ENCODE results near the gene PTPRU.

GRCh38 chr1:29370067-29370466 lies 133.7 kb downstream of the PTPRU start:
- TF ChIP-seq CTCF (IDR thresholded peaks at IDR 0.05) (no peak), POLR2A (IDR thresholded peaks at IDR 0.05) (no peak)

Measured in esophagus squamous epithelium (tissue), 4 donors.